GM19467 (cell line): ENCODE measurements around the gene ODC1.
"Not testable (repeated sequence)": the region's sequence is repeated elsewhere in the genome, so short reads cannot be mapped to it uniquely, and the experiment has no call there.

ENCODE experiments used
- ATAC-seq: cut with Tn5 transposase; IDR thresholded peaks from one replicate; pipeline ENCODE4 v1.9.1; 2021; ENCODE audit warnings: mild to moderate bottlenecking, moderate library complexity; ENCODE audit not compliant: unreplicated experiment

Gene ODC1

DNA sequence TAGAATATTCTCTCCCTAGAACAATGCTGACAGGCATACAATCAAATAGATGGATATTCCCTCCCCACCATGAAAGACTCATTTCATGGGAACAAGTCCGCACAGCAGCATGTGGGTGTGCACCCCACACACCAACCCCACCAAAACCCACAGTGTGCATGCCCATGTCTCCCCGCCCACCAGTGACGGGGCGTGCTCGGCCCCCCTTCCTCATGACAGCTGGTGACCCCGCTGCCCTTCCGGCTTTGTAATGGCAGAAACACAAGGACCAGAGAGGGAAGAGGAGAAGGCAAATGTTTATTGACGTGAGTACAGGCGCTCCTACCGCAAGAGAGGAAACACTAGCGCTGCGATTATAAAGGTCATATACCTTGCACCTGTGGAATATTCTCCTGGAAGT is 30.8 kb upstream of the ODC1 start:
- no peak for ATAC-seq

DNA sequence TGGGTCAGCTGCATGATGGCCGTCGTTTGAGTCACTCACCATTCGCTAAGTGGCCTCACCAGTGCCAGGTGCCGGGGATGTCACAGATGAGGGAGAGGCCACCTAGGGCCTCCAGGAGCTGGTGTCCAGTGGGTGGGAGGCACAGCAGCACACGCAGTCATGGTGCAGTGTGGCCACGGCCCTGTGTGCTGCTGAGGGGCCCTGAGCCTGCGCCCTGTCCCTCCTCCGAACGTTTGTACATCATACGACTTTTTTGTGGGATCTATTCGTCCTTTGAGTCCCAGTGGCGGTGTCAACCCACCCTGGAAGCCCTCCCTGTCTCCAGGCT is 30.1 kb upstream of the ODC1 start:
- no peak for ATAC-seq

DNA sequence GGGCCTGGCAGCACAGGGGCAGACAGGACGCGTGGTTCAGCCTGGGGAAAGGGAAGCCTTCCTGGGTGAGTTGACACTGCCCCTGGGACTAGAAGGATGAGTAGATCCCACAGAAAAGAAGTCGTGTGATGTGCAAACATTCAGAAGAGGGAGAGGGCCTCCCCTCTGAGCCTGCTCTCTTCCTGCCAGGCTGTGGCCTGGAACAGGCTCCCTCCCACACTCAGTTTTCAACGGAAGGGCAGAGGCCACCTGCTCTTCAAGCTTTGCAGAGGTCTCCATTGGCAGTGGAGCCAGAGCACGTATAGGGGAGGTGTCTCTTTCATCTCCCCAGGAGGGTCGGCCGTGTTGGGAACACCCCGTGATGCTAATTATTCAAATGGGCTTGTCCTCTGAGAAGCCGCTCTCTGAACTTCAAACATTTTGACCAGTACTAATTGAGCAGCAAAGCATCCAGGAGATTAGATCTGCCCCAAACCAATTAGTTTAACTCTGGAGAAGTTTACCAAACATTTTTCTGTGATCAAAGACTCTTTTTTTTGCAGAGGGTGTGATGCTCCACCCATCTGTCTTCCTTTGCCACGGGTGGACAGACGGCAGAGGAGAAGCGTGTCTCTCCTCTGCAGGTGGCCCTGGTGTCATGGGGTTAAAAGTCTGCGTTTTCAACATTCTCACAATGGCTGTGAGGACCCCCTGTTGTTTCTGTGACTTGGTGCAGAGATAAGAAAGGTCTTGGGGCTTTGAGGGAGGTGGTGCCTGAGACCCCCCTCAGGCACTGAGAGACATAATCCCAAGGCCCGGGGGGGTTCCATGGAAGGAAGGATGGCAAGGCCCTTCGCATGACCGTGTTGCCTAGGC is 29.5 kb upstream of the ODC1 start:
- ATAC-seq, result no peak

- ATAC-seq, result no peak
These were observed 28.8 kb upstream of the ODC1 start for GRCh38 chr2:10476723-10477442.

GRCh38 chr2:10475811-10476660 is 27.9 kb upstream of the ODC1 start:
- no peak for ATAC-seq

- ATAC-seq, result no peak
These were observed 27.1 kb upstream of the ODC1 start for GRCh38 chr2:10475221-10475722.

DNA sequence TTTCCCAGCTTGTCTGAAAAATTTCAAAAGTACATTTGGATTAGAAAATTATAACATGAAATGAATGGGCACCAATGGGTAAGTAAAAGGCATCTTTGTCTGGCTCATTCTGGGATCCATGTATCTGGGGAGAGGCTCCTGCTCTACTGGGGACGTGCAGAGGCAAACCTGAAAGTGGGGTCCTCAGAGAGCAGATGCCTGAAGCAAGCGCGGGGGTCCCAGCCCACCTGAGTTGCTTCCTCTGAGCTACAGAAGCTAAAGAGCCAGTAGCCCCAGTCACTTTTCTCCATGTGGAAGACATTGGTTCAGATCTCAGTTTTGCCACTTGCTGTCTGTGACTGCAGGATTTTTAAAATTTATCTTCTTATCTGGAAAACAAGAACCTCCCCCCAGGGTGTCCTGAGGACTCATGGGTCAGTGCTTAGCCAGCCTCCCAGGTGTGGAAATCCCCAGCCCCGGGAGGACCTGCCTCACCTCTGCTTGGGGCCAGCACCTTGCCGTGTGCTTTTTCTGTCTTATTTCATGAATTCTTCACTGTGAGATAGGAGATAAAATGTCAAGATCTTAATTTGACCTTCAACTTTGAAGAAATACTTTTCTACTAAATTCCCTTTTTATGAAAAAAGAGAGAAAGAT is 25.1 kb upstream of the ODC1 start:
- ATAC-seq, result no peak

GRCh38 chr2:10471955-10472354 is 23.8 kb upstream of the ODC1 start:
- ATAC-seq, result no peak

- no peak for ATAC-seq
These were observed 23.0 kb upstream of the ODC1 start for GRCh38 chr2:10471046-10471571.

- no peak for ATAC-seq
These were observed 22.0 kb upstream of the ODC1 start for GRCh38 chr2:10469955-10470608.

DNA sequence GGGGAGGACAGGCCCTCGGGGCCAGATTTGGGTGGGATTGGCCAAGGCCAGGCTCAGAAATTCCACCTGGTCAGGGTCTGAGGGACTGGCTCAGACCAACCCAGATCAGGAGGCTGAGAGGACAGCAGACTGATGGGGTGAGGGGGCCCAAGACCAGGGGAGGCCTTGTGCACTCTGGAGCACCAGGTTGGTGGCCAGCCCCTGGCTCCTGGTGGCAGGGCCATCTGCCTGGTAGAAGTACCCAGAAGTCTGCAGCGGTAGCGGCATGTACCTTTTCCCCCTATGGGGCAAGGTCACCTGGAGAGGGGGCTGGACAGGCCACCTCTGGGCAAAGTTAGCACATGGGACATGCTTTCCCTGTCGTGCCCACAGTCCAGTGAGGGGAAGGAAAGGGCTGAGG is 21.2 kb upstream of the ODC1 start:
- ATAC-seq, result no peak

DNA sequence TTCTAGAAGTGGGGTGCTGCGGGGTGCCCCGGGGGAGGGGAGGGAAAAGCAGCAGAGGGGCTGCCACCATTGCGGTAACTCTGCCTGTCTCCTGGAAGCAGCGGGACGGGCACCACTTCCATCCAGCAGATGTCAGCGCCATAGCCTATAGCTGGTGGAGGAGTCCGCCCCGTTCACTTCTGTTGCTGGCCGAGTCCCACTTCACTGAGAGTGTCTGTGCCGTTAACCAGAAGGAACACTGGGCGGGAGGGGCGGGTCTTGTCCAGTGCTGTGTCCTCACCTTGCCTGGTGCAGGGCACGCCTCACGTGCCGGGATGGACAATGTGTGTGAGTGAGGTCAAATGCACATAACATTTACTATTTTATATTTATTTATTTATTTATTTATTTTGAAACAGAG is 19.3 kb upstream of the ODC1 start:
- ATAC-seq, result no peak

DNA sequence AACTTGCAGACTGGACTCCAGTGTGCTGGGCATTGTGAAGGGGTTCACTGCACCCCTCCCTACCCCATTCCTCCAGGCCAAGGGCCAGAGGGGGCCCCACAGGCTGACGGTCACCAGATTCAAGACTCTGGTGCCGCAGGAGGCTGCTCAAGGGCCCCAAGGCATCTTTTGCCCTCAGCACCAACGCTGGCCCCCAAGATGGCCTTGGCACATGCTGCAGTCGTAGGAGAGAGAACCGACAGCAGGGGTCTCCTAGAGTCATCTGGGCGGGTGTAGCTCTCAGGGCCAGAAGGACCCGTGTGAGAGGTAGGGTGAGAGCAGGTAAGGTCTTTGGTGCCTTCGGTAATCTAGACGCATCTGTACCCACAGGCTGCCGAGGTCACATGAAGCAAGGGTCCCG is 18.7 kb upstream of the ODC1 start:
- ATAC-seq, result no peak

- ATAC-seq, result no peak
These were observed 17.8 kb upstream of the ODC1 start for GRCh38 chr2:10465910-10466309.

DNA sequence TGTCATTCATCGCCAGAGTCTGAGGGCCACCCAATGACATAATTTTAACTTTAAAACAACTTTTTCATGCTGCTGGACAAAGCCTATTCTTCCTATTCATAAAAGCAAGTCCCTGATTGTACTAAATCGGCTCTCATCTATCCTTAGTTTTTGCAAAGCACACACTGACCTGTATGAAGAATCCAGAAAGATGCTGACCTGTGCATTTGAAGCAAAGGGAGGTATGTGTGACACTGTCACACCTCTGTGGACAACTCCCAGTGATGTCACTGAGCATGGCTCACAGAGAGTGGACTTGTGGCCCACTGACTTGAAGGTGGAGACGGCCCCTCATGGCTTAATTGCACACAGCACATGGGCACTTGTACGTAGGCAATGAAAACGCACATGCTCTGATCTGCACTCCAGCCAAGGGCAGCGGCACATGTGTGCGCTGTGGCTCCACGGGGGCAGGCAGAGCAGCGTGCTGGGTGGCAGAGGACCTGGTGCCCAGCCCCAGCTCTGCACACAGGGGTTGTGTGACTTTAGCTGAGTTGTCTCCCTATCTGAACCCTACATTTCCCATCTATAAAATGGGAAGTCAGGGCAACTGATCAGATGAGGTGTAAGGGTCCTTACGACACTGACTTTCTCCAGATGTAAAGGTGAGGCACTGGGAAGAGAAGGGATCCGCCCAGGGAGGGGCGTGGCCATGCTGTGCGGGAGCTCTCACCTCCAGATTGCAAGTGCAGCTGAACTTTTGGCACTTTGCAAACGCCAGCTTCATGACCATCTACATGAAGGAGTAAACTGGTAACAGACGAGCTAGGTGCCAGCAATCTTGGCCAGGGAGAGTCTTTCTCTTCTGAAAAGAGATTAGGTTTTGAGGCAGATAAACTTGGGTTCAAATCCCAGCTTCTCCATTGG is 14.3 kb upstream of the ODC1 start:
- no peak for ATAC-seq

DNA sequence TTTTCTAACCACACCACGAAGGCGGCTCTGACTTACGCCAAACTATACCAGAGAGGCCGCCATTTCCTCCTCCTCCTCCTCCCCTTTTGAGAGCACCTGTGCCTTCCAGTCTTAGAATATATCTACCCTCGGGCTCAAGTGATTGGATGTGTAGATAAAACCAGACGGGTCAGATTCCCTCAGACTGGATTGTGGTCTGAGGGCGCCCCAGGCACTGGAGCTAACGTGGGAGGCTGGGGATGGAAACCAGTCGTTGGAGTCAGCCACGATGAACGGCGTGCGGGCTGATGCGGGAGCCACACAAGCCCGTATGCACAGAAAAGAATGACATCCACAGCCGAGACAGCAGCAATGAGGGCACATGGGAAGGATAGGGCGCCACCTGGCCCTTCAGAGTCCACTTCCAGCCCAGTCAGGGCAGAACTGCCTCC is 12.3 kb upstream of the ODC1 start:
- no peak for ATAC-seq

GRCh38 chr2:10457846-10458598 is 9.9 kb upstream of the ODC1 start:
- no peak for ATAC-seq

DNA sequence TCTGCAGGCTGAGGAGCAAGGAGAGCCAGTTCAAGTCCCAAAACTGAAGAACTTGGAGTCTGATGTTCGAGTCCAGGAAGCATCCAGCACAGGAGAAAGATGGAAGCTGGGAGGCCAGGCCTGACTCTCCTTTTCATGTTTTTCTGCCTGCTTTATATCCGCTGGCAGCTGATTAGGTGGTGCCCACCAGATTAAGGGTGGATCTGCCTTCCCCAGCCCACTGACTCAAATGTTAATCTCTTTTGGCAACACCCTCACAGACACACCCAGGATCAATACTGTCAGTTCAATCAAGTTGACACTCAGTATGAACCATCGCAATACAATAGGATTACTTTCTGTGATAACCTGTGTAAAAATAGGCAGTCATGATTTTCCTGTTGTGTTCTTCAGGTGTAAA is 9.1 kb upstream of the ODC1 start:
- not testable (repeated sequence) for ATAC-seq
